ENCODE data around the gene RGL4. TPM values are rescaled to one million over a fixed set of nuclear protein-coding genes. Genes with fewer than 3 reads are reported as not detected.
"Not testable (repeated sequence)": the region's sequence is repeated elsewhere in the genome, so short reads cannot be mapped to it uniquely, and the experiment has no call there.

RGL4 gene
- total RNA-seq, 4 donors from 2014 or later: not detected

DNA sequence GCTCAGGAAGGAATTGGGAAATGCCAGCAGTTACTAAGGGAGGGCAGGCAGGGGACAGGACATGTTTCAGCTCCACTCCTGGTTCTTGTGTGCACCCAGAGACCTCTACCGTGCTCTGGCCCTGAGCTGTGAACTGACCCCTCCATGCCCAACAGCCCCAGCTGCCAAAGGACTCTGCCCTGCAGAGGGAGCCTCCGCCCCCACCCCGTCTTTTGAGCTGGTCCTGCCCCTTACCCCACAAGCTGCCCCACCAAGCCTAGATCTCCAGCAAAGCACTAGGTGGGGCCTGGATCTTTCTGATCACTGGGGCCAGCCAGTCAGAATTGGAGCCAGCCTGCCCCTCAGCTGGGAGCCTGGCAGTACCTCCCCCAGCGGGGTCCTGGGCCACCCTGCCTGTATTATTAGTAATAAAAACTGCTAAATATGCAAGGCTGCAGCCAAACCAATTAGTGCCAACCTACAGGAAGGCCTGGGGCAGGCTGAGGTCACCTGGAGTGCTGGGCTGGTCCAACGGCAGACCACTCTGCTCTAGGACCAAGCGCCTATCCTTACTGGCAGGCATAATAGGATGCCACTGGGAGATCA lies 34.8 kb upstream of the RGL4 start:
- Histone ChIP-seq H3K4me1 (no peaks in the 10 kb centered on the region), H3K27me3 (no peaks in the 10 kb centered on the region), H3K36me3 (peaks cover 0 to 31% (median 0%) of the 10 kb centered on the region in 3 donors), H3K9me3 (no peaks in the 10 kb centered on the region), H3K4me3 (no peak overlapping the region), H3K27ac (no peak overlapping the region)
- no peak for TF ChIP-seq POLR2A (IDR thresholded peaks at IDR 0.05)
- TF ChIP-seq, protein P1, sequence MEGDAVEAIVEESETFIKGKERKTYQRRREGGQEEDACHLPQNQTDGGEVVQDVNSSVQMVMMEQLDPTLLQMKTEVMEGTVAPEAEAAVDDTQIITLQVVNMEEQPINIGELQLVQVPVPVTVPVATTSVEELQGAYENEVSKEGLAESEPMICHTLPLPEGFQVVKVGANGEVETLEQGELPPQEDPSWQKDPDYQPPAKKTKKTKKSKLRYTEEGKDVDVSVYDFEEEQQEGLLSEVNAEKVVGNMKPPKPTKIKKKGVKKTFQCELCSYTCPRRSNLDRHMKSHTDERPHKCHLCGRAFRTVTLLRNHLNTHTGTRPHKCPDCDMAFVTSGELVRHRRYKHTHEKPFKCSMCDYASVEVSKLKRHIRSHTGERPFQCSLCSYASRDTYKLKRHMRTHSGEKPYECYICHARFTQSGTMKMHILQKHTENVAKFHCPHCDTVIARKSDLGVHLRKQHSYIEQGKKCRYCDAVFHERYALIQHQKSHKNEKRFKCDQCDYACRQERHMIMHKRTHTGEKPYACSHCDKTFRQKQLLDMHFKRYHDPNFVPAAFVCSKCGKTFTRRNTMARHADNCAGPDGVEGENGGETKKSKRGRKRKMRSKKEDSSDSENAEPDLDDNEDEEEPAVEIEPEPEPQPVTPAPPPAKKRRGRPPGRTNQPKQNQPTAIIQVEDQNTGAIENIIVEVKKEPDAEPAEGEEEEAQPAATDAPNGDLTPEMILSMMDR (IDR thresholded peaks at IDR 0.05): no peak
- peak in 1 of 3 donors; percentile 37 for DNase-seq

DNA sequence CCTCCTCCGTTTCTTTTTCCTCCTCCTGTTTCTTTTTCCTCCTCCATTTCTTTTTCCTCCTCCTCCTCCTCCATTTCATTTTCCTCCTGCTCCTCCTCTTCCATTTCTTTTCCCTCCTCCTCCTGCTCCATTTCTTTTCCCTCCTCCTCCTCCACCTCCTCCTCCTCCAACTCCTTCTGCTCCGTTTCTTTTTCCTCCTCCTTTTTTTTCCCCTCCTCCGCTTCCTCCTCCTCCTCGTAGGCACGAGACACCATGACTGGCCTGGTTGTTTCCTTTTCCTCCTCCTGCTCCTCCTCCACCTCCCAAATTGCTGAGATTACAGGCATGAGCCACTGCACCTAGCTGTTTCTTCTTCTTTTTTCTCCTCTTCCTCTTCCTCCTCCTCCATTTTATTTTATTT lies 33.1 kb upstream of the RGL4 start:
- no peak for DNase-seq
- TF ChIP-seq, protein P1 (IDR thresholded peaks at IDR 0.05): no peak
- TF ChIP-seq POLR2A (IDR thresholded peaks at IDR 0.05): no peak
- Histone ChIP-seq H3K4me3 (no peak overlapping the region), H3K27ac (no peak overlapping the region), H3K4me1 (no peaks in the 10 kb centered on the region), H3K27me3 (no peaks in the 10 kb centered on the region), H3K9me3 (no peaks in the 10 kb centered on the region), H3K36me3 (peaks cover 0 to 39% (median 0%) of the 10 kb centered on the region in 3 donors)

DNA sequence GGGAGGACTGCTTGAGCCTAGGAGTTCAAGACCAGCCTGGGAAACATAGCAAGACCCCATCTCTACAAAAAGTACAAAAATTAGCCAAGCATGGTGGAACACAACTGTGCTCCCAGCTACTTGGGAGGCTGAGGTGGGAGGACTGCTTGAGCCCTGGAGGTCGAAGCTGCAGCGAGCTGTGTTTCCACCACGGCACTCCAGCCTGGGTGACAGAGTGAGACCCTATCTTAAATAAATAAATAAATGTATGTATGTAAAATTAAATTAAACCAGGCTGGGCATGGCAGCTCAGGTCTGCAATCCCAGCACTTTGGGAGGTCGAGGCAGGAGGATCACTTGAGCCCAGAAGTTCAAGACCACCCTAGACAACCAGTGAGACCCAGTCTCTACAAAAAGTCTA lies 30.4 kb upstream of the RGL4 start:
- not testable (repeated sequence) for H3K9me3 ChIP-seq, H3K4me1 ChIP-seq, DNase-seq, H3K27ac ChIP-seq, H3K4me3 ChIP-seq, H3K27me3 ChIP-seq
- peaks cover 0 to 43% (median 0%) of the 10 kb centered on the region in 3 donors for H3K36me3 ChIP-seq

DNA sequence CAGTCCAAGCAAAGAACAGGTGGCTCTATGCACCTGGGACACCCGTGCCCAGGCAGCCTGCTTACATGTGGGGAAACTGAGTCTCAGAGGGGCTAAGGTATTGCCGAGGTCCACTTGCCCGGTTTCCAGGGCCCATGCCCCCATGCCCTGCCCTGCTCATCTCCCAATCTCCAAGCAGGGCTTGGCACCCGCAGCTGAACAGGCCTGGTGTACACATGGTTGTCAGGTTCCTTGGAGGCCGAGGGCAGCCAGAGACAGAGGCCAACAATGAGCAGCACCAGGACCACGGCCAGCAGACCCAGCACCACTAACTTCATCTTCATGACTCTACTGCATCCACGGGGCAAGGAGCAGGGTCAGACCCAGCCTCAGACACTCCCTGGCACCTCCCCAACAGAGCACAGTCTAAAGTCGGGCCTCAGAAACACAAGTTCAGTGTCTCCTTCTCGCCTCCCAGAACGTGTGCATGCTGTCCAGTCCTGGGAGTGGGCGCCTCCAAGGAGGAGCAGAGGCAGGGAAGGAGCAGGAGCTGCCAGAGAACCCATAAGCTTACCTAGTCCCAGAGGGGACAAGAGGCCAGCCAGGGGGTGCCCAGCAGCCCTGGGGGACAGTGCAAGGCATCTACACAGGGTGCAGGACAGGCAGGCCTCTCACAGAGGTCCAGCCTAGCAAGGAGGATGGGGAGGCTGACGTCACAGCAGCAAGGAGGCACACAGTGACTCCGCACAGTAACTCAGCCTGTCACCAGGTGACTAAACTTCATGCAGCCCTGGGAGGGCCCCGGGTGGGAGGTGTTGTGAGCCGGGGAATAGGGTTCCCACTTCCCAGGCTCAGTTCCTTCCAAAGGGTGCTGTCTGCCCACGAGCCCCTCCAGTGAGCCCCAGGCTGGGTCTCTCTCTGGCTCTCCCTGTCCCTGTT lies 20.2 kb upstream of the RGL4 start:
- Histone ChIP-seq H3K36me3 (no peaks in the 10 kb centered on the region), H3K4me1 (peaks cover 0 to 7% (median 0%) of the 10 kb centered on the region in 4 donors), H3K27ac (no peak overlapping the region), H3K27me3 (no peaks in the 10 kb centered on the region), H3K4me3 (no peak overlapping the region), H3K9me3 (no peaks in the 10 kb centered on the region)
- no peak for TF ChIP-seq POLR2A (IDR thresholded peaks at IDR 0.05)
- TF ChIP-seq, protein P1 (IDR thresholded peaks at IDR 0.05): no peak
- no peak for DNase-seq

DNA sequence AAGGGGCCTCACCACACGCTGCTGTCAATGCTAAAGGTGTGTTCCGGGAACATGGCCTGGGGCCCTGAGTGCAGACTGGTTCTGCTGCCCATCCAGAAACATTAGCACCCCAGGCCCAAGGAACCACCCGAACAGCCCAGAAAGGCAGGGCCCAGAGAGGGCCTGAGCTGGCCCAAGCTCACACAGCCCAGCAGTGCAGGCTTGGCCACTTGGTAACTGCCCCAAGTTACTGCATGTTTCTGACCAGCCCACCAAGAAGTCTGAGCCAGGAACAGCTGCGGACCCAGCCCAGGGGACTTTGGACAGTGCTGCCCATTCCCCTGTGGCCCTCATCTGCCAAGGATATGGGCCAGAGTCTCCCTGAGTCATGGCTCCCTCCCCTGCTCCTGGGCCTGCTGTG lies 19.4 kb upstream of the RGL4 start:
- DNase-seq, H3K27me3 ChIP-seq, H3K27ac ChIP-seq, H3K36me3 ChIP-seq, H3K4me3 ChIP-seq, H3K9me3 ChIP-seq: not testable (repeated sequence)
- peaks cover 0 to 14% (median 0%) of the 10 kb centered on the region in 4 donors for H3K4me1 ChIP-seq

DNA sequence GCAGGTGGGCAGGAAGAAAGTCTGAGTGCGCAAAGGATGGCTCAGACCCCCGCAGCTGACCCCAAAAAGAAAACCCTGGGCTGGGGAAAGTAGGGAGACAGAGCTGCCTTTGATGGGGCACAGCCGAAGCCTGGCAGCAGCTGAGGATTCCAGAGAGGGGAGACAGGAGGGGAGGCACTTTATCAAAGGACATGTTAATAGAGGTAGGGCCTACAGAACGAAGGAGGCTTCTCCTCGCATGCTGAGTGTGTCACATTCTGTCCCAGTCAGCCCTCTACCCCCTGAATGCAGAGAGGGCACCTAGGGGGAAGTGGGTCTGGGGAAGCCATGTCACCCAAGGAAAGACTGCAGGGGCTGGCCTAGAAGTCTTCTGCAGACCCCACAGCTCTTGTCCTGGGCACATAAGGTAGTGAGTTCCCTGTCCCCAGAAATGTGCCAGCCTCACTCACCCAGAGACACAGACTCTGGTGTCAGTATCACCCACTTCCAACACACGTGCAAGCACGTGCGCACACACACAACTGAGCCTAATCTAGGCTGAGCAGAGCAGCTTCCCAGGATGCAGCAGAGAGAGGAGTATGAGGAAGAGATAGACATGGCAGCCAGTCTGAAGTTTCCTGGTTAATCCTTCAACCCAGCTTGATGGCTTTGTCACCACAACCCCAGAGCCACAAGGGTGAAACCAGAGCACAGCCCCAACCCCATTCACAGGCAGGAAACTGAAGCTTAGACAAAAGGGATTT lies 18.3 kb upstream of the RGL4 start:
- H3K27me3 ChIP-seq, DNase-seq, H3K9me3 ChIP-seq, H3K36me3 ChIP-seq, H3K27ac ChIP-seq, H3K4me3 ChIP-seq: not testable (repeated sequence)
- H3K4me1 ChIP-seq: peaks cover 0 to 14% (median 0%) of the 10 kb centered on the region in 4 donors
